Raji (cell line): Measurements from ENCODE around the gene RUSF1.

Source experiments
- POLR2A ChIP-seq: IDR thresholded peaks from 2 replicates; pipeline ENCODE4 v1.6.1; 2011; ENCODE audit warnings: low read depth, low read length, control low read depth; ENCODE audit not compliant: insufficient read depth

Gene RUSF1

GRCh38 chr16:31522071-31522470 lies 13.9 kb upstream of the RUSF1 start:
- TF ChIP-seq POLR2A, result no peak

GRCh38 chr16:31521368-31521767 lies 13.2 kb upstream of the RUSF1 start:
- no peak for TF ChIP-seq POLR2A

- TF ChIP-seq POLR2A, result no peak
Measured at GRCh38 chr16:31519759-31520431, 11.7 kb upstream of the RUSF1 start.

GRCh38 chr16:31517800-31518402 lies 9.7 kb upstream of the RUSF1 start:
- no peak for TF ChIP-seq POLR2A

GRCh38 chr16:31513884-31514283 lies 5.7 kb upstream of the RUSF1 start:
- TF ChIP-seq POLR2A, result no peak

- no peak for TF ChIP-seq POLR2A
Measured at GRCh38 chr16:31513126-31513525, 4.9 kb upstream of the RUSF1 start.

GRCh38 chr16:31508706-31509195 lies 560 bp upstream of the RUSF1 start:
- TF ChIP-seq POLR2A, result no peak

GRCh38 chr16:31507617-31507928 lies 618 bp downstream of the RUSF1 start:
- TF ChIP-seq POLR2A, result no peak

- no peak for TF ChIP-seq POLR2A
Measured at GRCh38 chr16:31505483-31505882, 2.7 kb downstream of the RUSF1 start.

GRCh38 chr16:31504159-31504558 lies 4.0 kb downstream of the RUSF1 start:
- no peak for TF ChIP-seq POLR2A

- no peak for TF ChIP-seq POLR2A
Measured at GRCh38 chr16:31502981-31503380, 5.2 kb downstream of the RUSF1 start.

- TF ChIP-seq POLR2A, result no peak
Measured at GRCh38 chr16:31501966-31502348, 6.2 kb downstream of the RUSF1 start.

GRCh38 chr16:31501226-31501965 lies 6.8 kb downstream of the RUSF1 start:
- TF ChIP-seq POLR2A, result no peak

- TF ChIP-seq POLR2A, result no peak
Measured at GRCh38 chr16:31499928-31500327, 8.3 kb downstream of the RUSF1 start.

- no peak for TF ChIP-seq POLR2A
Measured at GRCh38 chr16:31498493-31498892, 9.7 kb downstream of the RUSF1 start.

- TF ChIP-seq POLR2A, result no peak
Measured at GRCh38 chr16:31496670-31497069, 11.5 kb downstream of the RUSF1 start.
